ENCODE results near the gene COL4A1. TPM values are rescaled to one million over a fixed set of nuclear protein-coding genes. Genes with fewer than 3 reads are reported as not detected.

COL4A1 gene
- polyA plus RNA-seq, 1 experiment, result 210 TPM

- DNase-seq (ENCODE audit: low read depth, low spot score), result no peak
- no peak overlapping the region for H3K27ac ChIP-seq (ENCODE audit: low read depth, low read length)
- no peak for TF ChIP-seq CTCF (IDR thresholded peaks at IDR 0.05; ENCODE audit: low read depth, low read length)
- CTCF ChIA-PET, result no interaction called here
- H3K27me3 ChIP-seq (ENCODE audit: control insufficient read depth, insufficient read depth, low read length), result no peaks in the 10 kb centered on the region
- H3K4me3 ChIP-seq (ENCODE audit: low read depth, low read length), result no peak overlapping the region
- no peaks in the 10 kb centered on the region for H3K9me3 ChIP-seq (ENCODE audit: control insufficient read depth, insufficient read depth, low read length)
- POLR2A ChIA-PET, result no interaction called here
Observed at GRCh38 chr13:110273254-110273653, 33.7 kb downstream of the COL4A1 start.

- Histone ChIP-seq H3K27me3 (ENCODE audit: control insufficient read depth, insufficient read depth, low read length) (no peaks in the 10 kb centered on the region), H3K4me3 (ENCODE audit: low read depth, low read length) (no peak overlapping the region), H3K9me3 (ENCODE audit: control insufficient read depth, insufficient read depth, low read length) (no peaks in the 10 kb centered on the region), H3K27ac (ENCODE audit: low read depth, low read length) (no peak overlapping the region)
- no peak for DNase-seq (ENCODE audit: low read depth, low spot score)
- ChIA-PET CTCF (no interaction called here), POLR2A (no interaction called here)
- no peak for TF ChIP-seq CTCF (IDR thresholded peaks at IDR 0.05; ENCODE audit: low read depth, low read length)
Observed at GRCh38 chr13:110272651-110273050, 34.3 kb downstream of the COL4A1 start.

- no peak overlapping the region for H3K4me3 ChIP-seq (ENCODE audit: low read depth, low read length)
- no peak for TF ChIP-seq CTCF (IDR thresholded peaks at IDR 0.05; ENCODE audit: low read depth, low read length)
- no peak overlapping the region for H3K27ac ChIP-seq (ENCODE audit: low read depth, low read length)
- POLR2A ChIA-PET, result no interaction called here
- no peak for DNase-seq (ENCODE audit: low read depth, low spot score)
- no peaks in the 10 kb centered on the region for H3K9me3 ChIP-seq (ENCODE audit: control insufficient read depth, insufficient read depth, low read length)
- CTCF ChIA-PET, result no interaction called here
- no peaks in the 10 kb centered on the region for H3K27me3 ChIP-seq (ENCODE audit: control insufficient read depth, insufficient read depth, low read length)
Observed at GRCh38 chr13:110272227-110272626, 34.7 kb downstream of the COL4A1 start.

DNA sequence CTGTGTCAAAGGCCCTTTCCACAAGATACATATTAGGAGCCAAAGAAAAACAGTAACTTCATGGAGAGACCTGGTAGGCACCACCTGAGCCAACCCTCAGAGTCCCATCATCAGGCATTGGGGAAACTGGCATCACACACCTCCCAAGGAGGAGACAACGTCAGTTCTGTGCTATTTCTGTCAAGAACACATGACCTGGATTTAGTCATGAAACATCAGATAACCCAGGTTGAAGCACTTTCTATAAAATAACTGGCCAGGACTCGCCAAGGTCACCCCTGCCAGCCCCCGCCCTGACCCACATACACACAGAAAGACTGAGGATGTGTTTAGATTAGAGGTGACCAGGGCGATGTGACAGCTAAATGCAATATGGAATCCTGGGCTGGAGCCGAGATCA lies 35.6 kb downstream of the COL4A1 start:
- Histone ChIP-seq H3K27me3 (ENCODE audit: control insufficient read depth, insufficient read depth, low read length) (no peaks in the 10 kb centered on the region), H3K9me3 (ENCODE audit: control insufficient read depth, insufficient read depth, low read length) (no peaks in the 10 kb centered on the region; the same call in 1 of the 2 replicates), H3K27ac (ENCODE audit: low read depth, low read length) (no peak overlapping the region), H3K4me3 (ENCODE audit: low read depth, low read length) (no peak overlapping the region)
- ChIA-PET POLR2A (no interaction called here), CTCF (no interaction called here)
- DNase-seq (ENCODE audit: low read depth, low spot score), result no peak
- no peak for TF ChIP-seq CTCF (IDR thresholded peaks at IDR 0.05; ENCODE audit: low read depth, low read length)

- no peaks in the 10 kb centered on the region; the same call in 1 of the 2 replicates for H3K9me3 ChIP-seq (ENCODE audit: control insufficient read depth, insufficient read depth, low read length)
- POLR2A ChIA-PET, result no interaction called here
- TF ChIP-seq CTCF (IDR thresholded peaks at IDR 0.05; ENCODE audit: low read depth, low read length), result no peak
- H3K27ac ChIP-seq (ENCODE audit: low read depth, low read length), result no peak overlapping the region
- no peaks in the 10 kb centered on the region for H3K27me3 ChIP-seq (ENCODE audit: control insufficient read depth, insufficient read depth, low read length)
- DNase-seq (ENCODE audit: low read depth, low spot score), result no peak
- CTCF ChIA-PET, result no interaction called here
- no peak overlapping the region for H3K4me3 ChIP-seq (ENCODE audit: low read depth, low read length)
Observed at GRCh38 chr13:110270507-110270906, 36.5 kb downstream of the COL4A1 start.

Measured in AG04450 (cell line).